Measurements from ENCODE around the gene KCNK4. TPM values are rescaled to one million over a fixed set of nuclear protein-coding genes. Genes with fewer than 3 reads are reported as not detected.

KCNK4 gene
- total RNA-seq, 1 donor from 2014 or later = 0.22 TPM

DNA sequence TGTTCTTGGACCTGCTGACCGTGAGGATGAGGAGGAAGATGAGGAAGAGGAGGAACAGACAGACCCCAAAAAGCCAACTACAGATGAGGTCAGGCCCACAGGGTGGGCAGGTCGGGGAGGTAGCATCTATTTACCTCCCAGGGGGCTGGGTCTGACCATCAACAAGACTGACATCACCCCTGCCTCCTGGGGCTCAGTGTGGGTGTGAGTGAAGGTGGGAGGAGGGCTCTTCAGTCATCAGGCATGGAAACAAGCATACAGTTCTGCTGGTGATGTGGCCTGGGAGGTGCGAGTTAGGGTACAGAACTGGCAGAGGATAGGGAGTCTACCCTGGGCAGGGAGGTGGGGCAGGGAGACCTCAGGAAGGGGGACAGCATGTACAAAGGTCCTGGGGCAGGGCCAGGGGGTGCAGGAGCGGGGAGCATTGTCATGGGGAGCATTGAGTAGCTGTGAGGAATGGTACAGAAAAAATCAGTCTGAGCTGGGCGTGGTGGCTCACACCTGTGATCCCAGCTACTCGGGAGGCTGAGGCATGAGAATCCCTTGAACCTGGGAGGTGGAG lies 30.9 kb upstream of the KCNK4 start:
- Mint-ChIP-seq H3K27me3 (ENCODE audit: low read depth) (no peaks in the 10 kb centered on the region), H3K27ac (ENCODE audit: unreplicated experiment) (peak overlapping the region; percentile 74), H3K36me3 (ENCODE audit: low read depth) (peaks cover 34% of the 10 kb centered on the region), H3K9me3 (ENCODE audit: low read depth) (no peaks in the 10 kb centered on the region), H3K4me1 (ENCODE audit: low read depth) (peaks cover 5% of the 10 kb centered on the region), H3K4me3 (ENCODE audit: unreplicated experiment) (no peak overlapping the region)
- TF ChIP-seq, protein P1, sequence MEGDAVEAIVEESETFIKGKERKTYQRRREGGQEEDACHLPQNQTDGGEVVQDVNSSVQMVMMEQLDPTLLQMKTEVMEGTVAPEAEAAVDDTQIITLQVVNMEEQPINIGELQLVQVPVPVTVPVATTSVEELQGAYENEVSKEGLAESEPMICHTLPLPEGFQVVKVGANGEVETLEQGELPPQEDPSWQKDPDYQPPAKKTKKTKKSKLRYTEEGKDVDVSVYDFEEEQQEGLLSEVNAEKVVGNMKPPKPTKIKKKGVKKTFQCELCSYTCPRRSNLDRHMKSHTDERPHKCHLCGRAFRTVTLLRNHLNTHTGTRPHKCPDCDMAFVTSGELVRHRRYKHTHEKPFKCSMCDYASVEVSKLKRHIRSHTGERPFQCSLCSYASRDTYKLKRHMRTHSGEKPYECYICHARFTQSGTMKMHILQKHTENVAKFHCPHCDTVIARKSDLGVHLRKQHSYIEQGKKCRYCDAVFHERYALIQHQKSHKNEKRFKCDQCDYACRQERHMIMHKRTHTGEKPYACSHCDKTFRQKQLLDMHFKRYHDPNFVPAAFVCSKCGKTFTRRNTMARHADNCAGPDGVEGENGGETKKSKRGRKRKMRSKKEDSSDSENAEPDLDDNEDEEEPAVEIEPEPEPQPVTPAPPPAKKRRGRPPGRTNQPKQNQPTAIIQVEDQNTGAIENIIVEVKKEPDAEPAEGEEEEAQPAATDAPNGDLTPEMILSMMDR (IDR thresholded peaks at IDR 0.05) = no peak
- DNase-seq (ENCODE audit: low spot score) = no peak

- no peaks in the 10 kb centered on the region for H3K9me3 Mint-ChIP-seq (ENCODE audit: low read depth)
- peaks cover 38% of the 10 kb centered on the region for H3K36me3 Mint-ChIP-seq (ENCODE audit: low read depth)
- no peak for DNase-seq (ENCODE audit: low spot score)
- peaks cover 5% of the 10 kb centered on the region for H3K4me1 Mint-ChIP-seq (ENCODE audit: low read depth)
- H3K4me3 Mint-ChIP-seq (ENCODE audit: unreplicated experiment) = no peak overlapping the region
- H3K27ac Mint-ChIP-seq (ENCODE audit: unreplicated experiment) = peak overlapping the region; percentile 17
- H3K27me3 Mint-ChIP-seq (ENCODE audit: low read depth) = no peaks in the 10 kb centered on the region
- TF ChIP-seq, protein P1 (IDR thresholded peaks at IDR 0.05) = no peak
Measured at GRCh38 chr11:64261556-64262080, 29.5 kb upstream of the KCNK4 start.

GRCh38 chr11:64262271-64263002 lies 28.7 kb upstream of the KCNK4 start:
- no peaks in the 10 kb centered on the region for H3K27me3 Mint-ChIP-seq (ENCODE audit: low read depth)
- DNase-seq (ENCODE audit: low spot score) = no peak
- no peak overlapping the region for H3K4me3 Mint-ChIP-seq (ENCODE audit: unreplicated experiment)
- no peaks in the 10 kb centered on the region for H3K9me3 Mint-ChIP-seq (ENCODE audit: low read depth)
- H3K4me1 Mint-ChIP-seq (ENCODE audit: low read depth) = peaks cover 5% of the 10 kb centered on the region
- peaks cover 36% of the 10 kb centered on the region for H3K36me3 Mint-ChIP-seq (ENCODE audit: low read depth)
- H3K27ac Mint-ChIP-seq (ENCODE audit: unreplicated experiment) = peak overlapping the region; percentile 59
- TF ChIP-seq, protein P1 (IDR thresholded peaks at IDR 0.05) = no peak

- peaks cover 13% of the 10 kb centered on the region for H3K4me1 Mint-ChIP-seq (ENCODE audit: low read depth)
- H3K9me3 Mint-ChIP-seq (ENCODE audit: low read depth) = no peaks in the 10 kb centered on the region
- TF ChIP-seq, protein P1 (IDR thresholded peaks at IDR 0.05) = no peak
- DNase-seq (ENCODE audit: low spot score) = no peak
- H3K4me3 Mint-ChIP-seq (ENCODE audit: unreplicated experiment) = no peak overlapping the region
- peak overlapping the region; percentile 59 for H3K27ac Mint-ChIP-seq (ENCODE audit: unreplicated experiment)
- H3K36me3 Mint-ChIP-seq (ENCODE audit: low read depth) = peaks cover 30% of the 10 kb centered on the region
- H3K27me3 Mint-ChIP-seq (ENCODE audit: low read depth) = no peaks in the 10 kb centered on the region
Measured at GRCh38 chr11:64263021-64263946, 27.8 kb upstream of the KCNK4 start.

DNA sequence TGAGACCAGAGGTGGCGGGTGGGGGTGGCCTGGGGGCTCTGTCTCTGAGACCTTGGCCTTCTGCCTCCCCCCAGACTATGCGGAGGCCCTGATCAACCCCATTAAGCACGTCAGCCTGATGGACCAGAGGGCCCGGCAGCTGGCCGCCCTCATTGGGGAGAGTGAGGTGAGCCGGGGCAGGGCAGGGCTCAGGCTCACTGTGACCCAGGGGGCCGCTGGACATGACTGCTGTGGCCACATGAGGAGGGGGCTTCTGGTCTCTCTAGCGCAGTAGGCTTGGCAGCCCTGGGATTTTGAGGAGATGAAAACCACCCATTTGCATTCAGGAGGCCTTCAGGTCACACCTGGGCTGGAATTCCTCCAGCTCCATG lies 27.2 kb upstream of the KCNK4 start:
- TF ChIP-seq, protein P1 (IDR thresholded peaks at IDR 0.05) = no peak
- H3K9me3 Mint-ChIP-seq (ENCODE audit: low read depth) = no peaks in the 10 kb centered on the region
- H3K4me1 Mint-ChIP-seq (ENCODE audit: low read depth) = peaks cover 19% of the 10 kb centered on the region
- H3K4me3 Mint-ChIP-seq (ENCODE audit: unreplicated experiment) = no peak overlapping the region
- no peak overlapping the region for H3K27ac Mint-ChIP-seq (ENCODE audit: unreplicated experiment)
- no peaks in the 10 kb centered on the region for H3K27me3 Mint-ChIP-seq (ENCODE audit: low read depth)
- DNase-seq (ENCODE audit: low spot score) = no peak
- peaks cover 28% of the 10 kb centered on the region for H3K36me3 Mint-ChIP-seq (ENCODE audit: low read depth)

All from chondrocyte (in vitro differentiated cells).